Subcutaneous adipose tissue (tissue), 4 donors: ENCODE measurements around the gene DTD1. TPM values are rescaled to one million over a fixed set of nuclear protein-coding genes. Genes with fewer than 3 reads are reported as not detected.

Experiments
- CTCF ChIP-seq: fragments of 450-650 bp; IDR thresholded peaks from one replicate; pipeline ENCODE4 v1.5.1; 2016; ENCODE audit warnings: low read depth, mild to moderate bottlenecking, control low read depth, antibody characterized with exemption, moderate library complexity
- total RNA-seq, 4 donors: library from RNA; depleted of rRNA; stranded (reverse); fragments of >200 nt; gene quantifications; one replicate each; pipeline ENCODE4 v1.1.0, GENCODE V29; 2016

DTD1 gene
- total RNA-seq, 4 donors from 2014 or later: 15.8 to 31.3 (median 28.7) TPM

DNA sequence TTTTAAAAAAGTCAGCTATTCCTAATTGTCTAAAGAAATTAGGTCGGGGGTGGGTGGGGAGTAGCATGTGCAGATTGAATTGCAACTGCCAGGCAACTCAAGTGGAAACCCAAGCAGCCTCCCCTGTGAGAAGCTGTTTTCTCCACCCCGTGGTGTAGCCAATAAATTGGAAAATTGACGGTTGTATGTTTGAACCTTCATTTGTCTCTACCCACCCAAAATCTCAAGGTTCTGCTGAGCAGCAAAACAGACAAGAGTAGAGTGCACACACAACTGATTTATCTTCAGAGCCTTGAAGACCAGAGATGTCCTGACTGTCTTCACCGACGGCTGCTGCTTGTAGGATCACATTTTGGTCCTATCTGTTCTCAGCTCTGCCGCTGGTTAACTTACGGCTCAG is 88.5 kb downstream of the DTD1 start:
- TF ChIP-seq CTCF: no peak

DNA sequence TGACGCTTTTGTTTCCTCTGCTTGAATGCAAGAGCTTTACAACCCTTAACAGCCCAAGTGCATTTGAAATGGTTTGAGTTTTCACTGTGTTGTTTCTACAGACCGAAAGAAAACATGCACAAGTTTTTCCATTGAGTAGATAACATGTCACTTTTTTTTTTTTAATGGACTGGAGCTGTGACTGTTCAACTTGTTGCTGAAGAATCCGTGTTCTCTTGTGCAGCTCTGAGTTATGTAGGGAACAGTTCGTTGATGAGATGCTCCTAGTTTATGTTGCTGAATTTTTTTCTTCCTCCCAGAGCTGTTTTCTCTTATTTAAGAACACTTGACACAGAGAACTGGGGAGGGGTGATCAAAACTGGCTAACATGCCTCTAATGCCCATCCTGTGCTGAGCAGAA is 89.3 kb downstream of the DTD1 start:
- TF ChIP-seq CTCF: no peak

- TF ChIP-seq CTCF: no peak
Measured at GRCh38 chr20:18678549-18679419, 90.9 kb downstream of the DTD1 start.

DNA sequence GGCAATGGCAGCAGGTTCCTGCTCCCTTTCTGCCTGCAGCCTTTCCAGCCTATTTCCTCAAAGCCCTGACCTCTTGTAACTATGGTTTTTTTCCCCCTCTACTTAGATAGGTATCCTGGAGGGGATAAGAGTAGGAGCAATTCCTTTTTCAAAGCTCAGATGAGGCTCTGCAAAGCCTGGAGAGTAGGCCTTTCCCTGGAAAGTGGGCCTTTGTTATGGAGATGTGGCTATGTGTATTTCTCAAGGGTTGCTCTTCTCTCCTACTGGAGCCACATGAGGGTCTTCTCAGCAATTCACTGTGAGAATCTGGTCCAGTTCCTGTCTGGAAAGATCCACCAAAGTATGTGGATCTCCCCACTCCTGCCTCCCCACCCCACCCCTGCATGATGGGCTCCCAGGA is 96.0 kb downstream of the DTD1 start:
- no peak for TF ChIP-seq CTCF

DNA sequence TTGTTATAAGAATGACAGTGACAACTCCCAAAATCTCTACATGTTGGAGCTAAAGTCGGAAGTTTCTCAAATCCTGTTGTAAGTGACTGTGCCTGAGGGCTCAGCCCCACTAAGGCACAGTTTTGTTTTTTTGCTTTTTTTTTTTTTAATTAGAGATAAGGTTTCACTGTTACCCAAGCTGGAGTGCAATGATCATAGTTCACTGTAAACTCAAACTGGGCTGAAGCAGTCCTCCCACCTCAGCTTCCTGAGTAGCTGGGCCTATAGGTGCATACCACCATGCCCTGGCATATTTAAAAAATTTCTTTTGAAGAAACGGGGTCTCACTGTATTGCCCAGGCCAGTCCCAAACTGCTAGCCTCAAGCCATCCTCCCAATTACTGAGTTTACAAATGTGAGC is 96.9 kb downstream of the DTD1 start:
- no peak for TF ChIP-seq CTCF

DNA sequence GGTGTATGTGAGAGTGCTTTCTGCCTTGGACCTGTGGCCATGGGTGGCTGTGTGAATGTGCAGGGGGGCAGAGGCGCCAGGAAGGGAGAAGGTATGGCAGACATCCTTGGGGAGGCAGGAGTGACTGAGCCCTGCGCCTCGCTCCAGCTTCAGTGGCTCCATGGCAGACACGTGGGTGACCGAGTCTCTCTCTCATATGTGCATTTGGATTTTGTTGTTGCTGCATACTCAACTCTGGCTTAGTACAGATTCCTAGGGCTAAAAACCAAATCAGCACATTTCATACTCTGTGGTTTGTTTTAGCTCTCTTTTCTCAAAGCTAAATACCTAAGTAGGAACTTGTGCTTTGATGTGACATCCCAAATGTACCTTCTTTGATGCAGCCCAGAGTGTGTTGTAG is 97.6 kb downstream of the DTD1 start:
- no peak for TF ChIP-seq CTCF

GRCh38 chr20:18686696-18687095 is 98.8 kb downstream of the DTD1 start:
- TF ChIP-seq CTCF: no peak
